Measurements from ENCODE around the gene ENPEP.

DNA sequence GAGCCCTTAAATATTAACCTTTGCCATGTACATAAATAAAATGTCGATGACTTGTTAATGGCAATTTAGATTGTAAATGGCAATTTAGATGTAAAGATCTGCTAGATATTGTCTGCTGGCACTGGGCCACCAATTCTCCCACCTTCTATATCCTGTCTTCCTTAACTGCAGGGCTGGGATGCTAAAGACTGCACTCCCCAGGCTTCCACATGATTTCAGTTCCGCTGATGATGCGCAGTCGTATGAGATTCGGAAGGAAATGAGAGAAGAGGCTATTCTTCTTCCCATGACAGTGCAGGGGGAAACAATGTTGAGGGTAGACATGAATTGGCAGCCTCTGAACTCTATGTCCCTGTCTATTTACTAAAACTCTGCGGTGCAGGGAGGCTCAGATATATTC lies 91.3 kb downstream of the ENPEP start:
- TF ChIP-seq, protein P1, sequence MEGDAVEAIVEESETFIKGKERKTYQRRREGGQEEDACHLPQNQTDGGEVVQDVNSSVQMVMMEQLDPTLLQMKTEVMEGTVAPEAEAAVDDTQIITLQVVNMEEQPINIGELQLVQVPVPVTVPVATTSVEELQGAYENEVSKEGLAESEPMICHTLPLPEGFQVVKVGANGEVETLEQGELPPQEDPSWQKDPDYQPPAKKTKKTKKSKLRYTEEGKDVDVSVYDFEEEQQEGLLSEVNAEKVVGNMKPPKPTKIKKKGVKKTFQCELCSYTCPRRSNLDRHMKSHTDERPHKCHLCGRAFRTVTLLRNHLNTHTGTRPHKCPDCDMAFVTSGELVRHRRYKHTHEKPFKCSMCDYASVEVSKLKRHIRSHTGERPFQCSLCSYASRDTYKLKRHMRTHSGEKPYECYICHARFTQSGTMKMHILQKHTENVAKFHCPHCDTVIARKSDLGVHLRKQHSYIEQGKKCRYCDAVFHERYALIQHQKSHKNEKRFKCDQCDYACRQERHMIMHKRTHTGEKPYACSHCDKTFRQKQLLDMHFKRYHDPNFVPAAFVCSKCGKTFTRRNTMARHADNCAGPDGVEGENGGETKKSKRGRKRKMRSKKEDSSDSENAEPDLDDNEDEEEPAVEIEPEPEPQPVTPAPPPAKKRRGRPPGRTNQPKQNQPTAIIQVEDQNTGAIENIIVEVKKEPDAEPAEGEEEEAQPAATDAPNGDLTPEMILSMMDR (IDR thresholded peaks at IDR 0.05): no peak
- TF ChIP-seq POLR2AphosphoS5 (IDR thresholded peaks at IDR 0.05): no peak
- TF ChIP-seq EP300 (IDR thresholded peaks at IDR 0.05; ENCODE audit: low read depth): no peak
- no peak for TF ChIP-seq POLR2A (IDR thresholded peaks at IDR 0.05)

Data from transverse colon (tissue), 4 donors.